NCI-H82 treated with DMSO at 0.1 percent for 48 hours (cell line): ENCODE results near the gene MYLIP.
"Not testable (repeated sequence)": the region's sequence is repeated elsewhere in the genome, so short reads cannot be mapped to it uniquely, and the experiment has no call there.

Experiments used
- DNase-seq: peaks from one replicate; lab custom pipeline; 2025; ENCODE audit not compliant: unreplicated experiment; lab: John Stamatoyannopoulos, UW

The MYLIP gene

GRCh38 chr6:16168858-16169257 lies 40.0 kb downstream of the MYLIP start:
- peak; percentile 95 for DNase-seq

GRCh38 chr6:16171400-16171799 lies 42.5 kb downstream of the MYLIP start:
- DNase-seq, result no peak

GRCh38 chr6:16173167-16173940 lies 44.5 kb downstream of the MYLIP start:
- no peak for DNase-seq

- DNase-seq, result no peak
Measured at GRCh38 chr6:16174416-16175078, 45.7 kb downstream of the MYLIP start.

- DNase-seq, result not testable (repeated sequence)
Measured at GRCh38 chr6:16176600-16176999, 47.7 kb downstream of the MYLIP start.

- DNase-seq, result no peak
Measured at GRCh38 chr6:16177881-16178280, 49.0 kb downstream of the MYLIP start.

- DNase-seq, result no peak
Measured at GRCh38 chr6:16178351-16178750, 49.5 kb downstream of the MYLIP start.

GRCh38 chr6:16179063-16179462 lies 50.2 kb downstream of the MYLIP start:
- no peak for DNase-seq

- no peak for DNase-seq
Measured at GRCh38 chr6:16179970-16180431, 51.1 kb downstream of the MYLIP start.

- no peak for DNase-seq
Measured at GRCh38 chr6:16180696-16181438, 52.0 kb downstream of the MYLIP start.

- DNase-seq, result no peak
Measured at GRCh38 chr6:16181439-16182297, 52.8 kb downstream of the MYLIP start.

GRCh38 chr6:16183187-16183664 lies 54.3 kb downstream of the MYLIP start:
- DNase-seq, result peak; percentile 31

GRCh38 chr6:16184129-16184528 lies 55.2 kb downstream of the MYLIP start:
- peak; percentile 62 for DNase-seq

GRCh38 chr6:16184551-16184950 lies 55.7 kb downstream of the MYLIP start:
- DNase-seq, result no peak

GRCh38 chr6:16187176-16187575 lies 58.3 kb downstream of the MYLIP start:
- no peak for DNase-seq

- no peak for DNase-seq
Measured at GRCh38 chr6:16190214-16190613, 61.3 kb downstream of the MYLIP start.

- DNase-seq, result no peak
Measured at GRCh38 chr6:16196260-16196983, 67.5 kb downstream of the MYLIP start.

- DNase-seq, result no peak
Measured at GRCh38 chr6:16196984-16197546, 68.2 kb downstream of the MYLIP start.
